NCI-H1436 (cell line): ENCODE measurements around the gene RPL39.
"Not testable (repeated sequence)": the region's sequence is repeated elsewhere in the genome, so short reads cannot be mapped to it uniquely, and the experiment has no call there.

ENCODE experiments used
- DNase-seq: peaks from one replicate; lab custom pipeline; 2025; lab: John Stamatoyannopoulos, UW

The RPL39 gene

DNA sequence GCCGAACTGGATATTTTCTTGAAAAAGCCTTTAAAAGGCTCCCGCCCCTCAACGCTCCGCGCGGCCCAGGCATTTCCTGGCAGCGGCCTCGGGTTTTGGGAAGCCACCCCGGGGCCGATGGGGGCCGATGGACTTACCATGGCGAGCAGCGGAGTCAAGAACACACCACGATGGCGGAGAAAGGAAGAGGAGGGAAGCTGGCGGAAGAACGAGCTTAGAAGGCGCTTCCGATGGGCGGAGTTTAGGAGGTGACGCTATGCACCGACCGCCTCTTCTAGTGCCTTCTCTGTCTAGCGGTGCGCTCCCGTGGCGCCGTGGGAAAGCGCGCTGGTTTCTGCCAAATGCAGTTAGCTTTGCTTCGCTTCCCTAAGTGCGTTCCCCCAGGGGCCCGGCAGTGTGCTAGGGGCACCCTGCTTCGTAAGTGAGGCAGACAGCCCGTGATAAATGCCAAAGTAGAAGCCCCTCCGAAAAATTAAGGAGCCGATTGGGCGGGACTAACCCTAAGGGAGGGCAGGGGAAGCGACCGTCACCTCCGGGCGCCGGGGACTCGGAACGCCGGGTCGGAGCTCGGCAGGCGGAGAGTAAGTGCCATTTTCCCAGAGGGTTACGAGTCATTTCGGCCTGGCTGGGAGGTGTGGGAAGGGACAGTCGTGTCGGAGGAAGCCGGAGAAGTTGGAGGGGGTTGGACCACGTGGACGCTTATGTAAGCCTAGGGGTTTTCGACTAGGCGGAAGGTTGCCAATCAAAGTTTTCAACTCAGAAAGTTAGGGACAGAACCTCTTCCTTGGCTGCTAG is at the start of gene RPL39:
TSS of gene RPL39 (minus strand) at position 194 of the 795 bp plus-strand sequence. CDS start at position 140, 54 bp downstream.
- DNase-seq: peak; percentile 91

DNA sequence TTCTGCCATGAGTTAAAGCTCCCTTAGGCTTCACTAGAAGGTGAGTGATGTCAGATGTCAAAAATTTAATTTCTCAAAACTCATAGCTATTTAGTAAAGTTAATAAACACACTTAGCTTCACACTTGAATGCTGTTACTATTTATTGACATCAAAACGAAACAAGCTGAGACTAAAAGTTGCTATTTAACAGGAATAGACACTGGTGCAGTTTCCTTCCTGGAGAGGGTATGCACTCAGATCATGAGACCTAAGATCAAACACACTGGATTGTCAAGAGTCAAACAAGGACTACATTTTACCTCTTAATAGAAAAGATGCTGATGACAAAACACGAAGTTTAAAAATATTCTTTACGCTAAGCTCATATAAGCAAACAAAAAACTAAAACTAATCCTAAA is 42.5 kb upstream of the RPL39 start:
- DNase-seq: no peak

GRCh38 chrX:119828446-119828845 is 37.0 kb upstream of the RPL39 start:
- DNase-seq: no peak

GRCh38 chrX:119826399-119826959 is 35.0 kb upstream of the RPL39 start:
- DNase-seq: no peak

GRCh38 chrX:119824221-119824620 is 32.8 kb upstream of the RPL39 start:
- not testable (repeated sequence) for DNase-seq

GRCh38 chrX:119821703-119822102 is 30.3 kb upstream of the RPL39 start:
- DNase-seq: not testable (repeated sequence)

- no peak for DNase-seq
These were observed 25.8 kb upstream of the RPL39 start for GRCh38 chrX:119817130-119817690.

GRCh38 chrX:119816300-119816699 is 24.9 kb upstream of the RPL39 start:
- DNase-seq: no peak

- no peak for DNase-seq
These were observed 17.8 kb upstream of the RPL39 start for GRCh38 chrX:119809185-119809666.

DNA sequence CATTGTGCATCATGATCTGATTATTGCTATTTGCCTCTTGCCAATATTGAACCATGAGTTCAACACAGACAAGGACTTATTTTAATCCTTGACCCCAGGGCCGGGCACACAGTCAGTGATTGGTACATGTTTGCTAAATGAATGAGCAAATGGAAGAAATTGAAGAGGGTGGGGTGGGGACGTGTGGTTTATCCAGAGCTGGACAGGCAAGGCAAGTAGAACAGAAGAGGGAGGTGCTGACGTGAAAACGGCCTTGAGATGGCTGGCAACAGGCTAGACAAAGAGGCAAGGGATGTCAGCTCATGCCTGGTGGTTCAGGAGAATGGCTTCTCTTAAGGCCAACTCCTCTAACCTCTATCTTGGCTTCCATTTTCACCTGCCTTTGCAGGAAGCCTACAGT is 17.0 kb upstream of the RPL39 start:
- DNase-seq: not testable (repeated sequence)

DNA sequence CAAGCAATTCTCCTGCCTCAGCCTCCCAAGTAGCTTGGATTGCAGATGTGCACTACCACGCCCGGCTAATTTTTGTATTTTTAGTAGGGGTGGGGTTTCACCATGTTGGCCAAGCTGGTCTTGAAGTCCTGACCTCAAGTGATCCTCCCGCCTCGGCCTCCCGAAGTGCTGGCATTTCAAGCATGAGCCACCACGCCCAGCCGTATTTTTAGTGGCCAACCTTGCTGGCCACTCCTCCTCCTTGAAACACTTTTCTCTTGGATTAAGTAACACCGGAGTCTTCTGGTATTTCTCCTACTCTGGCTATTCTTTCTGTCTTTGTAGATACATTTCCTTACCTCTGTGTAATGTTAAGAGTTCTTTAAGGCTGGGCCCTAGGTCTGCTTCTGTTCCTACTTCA is 11.1 kb upstream of the RPL39 start:
- DNase-seq: no peak

GRCh38 chrX:119801253-119802221 is 10.1 kb upstream of the RPL39 start:
- no peak for DNase-seq

- peak; percentile 13 for DNase-seq
These were observed 423 bp downstream of the RPL39 start for GRCh38 chrX:119790977-119791436.

DNA sequence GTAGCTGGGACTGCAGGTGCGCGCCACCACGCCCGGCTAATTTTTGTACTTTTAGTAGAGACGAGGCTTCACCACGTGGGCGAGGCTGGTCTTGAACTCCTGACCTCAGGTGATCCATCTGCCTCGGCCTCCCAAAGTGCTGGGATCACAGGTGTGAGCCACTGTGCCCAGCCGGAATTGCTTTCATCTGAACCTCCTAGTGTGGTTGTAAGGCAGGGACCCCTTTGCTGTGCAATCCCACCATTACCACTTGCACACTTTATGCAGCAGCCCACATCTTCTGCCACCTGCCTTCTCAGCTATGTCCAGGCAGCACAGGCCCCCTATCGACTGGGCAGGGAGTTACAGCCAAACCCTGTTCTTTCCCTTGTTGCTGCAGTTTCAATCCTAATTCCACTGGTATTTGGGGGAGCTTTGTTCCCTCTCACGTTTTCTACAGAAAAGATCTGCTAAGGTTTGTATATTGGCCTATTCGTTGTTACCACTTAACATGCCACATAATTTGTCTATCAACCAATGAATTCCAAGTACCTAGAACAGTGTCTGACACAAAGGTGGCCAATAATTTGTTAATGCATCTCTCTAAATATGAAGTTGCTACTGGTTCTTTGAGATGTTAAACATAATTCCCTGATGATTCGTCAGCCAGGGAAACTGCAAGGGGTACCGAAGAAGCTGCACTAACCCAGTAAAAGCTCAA is 6.5 kb downstream of the RPL39 start:
- no peak for DNase-seq

DNA sequence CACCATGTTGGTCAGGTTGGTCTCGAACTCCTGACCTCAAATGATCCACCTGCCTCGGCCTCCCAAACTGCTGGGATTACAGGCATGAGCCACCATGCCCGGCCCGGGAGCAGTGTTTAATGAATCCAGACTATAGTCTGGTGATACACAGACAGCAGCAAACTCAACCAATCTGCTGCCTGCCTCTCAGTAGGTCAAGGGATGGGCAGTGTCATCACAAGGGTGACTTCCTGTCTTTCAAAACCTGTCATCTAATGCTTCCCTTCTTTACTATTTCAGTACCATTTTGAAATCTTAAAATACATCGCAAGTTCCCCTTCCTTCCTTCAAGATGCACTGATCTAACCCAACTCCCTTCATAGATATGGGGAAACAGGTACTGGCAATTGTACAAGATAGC is 8.4 kb downstream of the RPL39 start:
- DNase-seq: no peak

DNA sequence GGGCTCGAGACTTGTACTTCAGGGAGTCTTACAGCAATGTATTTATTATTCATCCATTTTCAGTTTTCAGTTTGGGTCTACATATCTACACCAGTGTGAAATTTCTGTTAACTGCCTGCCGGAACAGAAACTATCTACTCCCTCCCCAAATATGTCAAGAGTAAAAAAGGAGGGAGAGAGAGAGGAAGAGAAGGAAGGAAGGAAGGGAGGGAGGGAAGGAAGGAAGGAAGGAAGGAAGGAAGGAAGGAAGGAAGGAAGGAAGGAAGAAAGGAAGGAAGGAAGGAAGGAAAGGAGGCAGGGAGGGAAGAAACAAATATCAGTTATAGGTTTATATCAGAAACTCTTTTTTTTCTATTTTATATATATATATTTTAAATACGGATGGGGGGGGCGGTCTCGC is 12.6 kb downstream of the RPL39 start:
- DNase-seq: no peak

DNA sequence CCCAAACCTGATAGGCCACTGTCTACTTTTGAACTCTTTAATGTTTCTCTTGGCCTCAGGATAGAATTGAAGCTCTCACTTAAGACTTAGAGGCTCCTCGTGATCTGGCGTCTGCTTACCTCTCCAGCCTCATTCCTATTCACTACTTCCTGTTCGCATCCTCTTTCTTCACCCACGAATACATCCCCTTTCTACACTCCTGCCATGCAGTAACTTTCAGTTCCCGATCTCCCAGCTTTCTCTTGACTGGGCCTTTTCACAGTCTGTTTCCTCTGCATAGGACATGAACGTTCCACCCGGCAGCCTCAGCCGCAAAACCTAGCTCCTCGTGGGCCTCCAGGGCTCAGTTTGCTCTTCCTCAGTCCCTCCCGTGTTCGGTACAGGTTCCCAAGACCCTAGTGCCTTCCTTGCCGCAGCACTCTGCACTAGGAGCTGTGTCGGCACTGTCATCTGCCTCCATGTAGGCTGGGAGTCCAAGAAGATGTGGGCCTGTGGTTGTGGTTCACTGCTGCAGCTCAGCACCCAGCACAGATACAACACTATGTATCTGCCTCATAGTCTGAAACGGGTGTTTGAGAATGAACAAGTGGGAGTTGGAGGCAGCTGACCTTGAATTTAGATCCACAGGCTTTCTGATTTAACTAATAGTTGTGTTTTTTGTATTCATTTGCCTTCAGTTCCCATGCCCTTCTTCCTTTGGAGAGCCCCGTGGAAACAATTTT is 15.8 kb downstream of the RPL39 start:
- no peak for DNase-seq

DNA sequence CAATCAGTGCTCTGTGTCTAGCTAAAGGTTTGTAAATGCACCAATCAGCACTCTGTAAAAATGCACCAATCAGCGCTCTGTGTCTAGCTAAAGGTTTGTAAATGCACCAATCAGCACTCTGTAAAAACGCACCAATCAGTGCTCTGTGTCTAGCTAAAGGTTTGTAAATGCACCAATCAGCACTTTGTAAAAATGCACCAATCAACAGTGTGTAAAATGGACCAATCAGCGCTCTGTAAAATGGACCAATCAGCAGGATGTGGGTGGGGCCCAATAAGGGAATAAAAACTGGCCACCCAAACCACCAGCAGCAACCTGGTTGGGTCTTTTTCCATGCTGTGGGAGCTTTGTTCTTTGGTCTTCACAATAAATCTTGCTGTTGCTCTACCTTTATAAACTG is 22.0 kb downstream of the RPL39 start:
- DNase-seq: not testable (repeated sequence)

- DNase-seq: not testable (repeated sequence)
These were observed 23.0 kb downstream of the RPL39 start for GRCh38 chrX:119768436-119768835.

DNA sequence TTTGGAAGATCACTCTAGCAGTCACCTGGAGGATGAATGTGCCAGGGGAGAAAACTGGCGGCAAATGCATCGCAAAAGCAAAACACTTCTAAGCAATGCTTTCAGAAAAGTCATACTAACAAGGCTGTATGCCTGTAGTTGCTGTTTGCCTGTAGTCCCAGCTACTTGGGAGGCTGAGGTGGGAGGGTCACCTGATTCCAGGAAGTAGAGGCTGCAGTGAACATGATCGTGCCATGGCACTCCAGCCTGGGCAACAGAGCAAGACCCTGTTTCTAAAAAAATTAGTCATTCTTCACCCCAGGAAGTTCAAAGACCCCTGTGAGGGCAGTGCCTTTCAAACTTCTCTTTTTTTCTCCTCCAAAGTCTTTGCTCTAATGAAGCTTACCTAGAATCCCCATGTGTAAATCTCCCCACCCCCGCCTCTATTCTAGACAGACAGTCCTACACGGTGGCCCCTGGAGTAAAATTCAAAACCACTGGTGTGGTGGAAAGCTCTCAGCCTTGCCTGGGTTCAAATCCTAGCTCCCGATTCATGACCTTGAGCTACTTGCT is 27.5 kb downstream of the RPL39 start:
- DNase-seq: no peak
